ENCODE results near the gene CRB2. TPM values are rescaled to one million over a fixed set of nuclear protein-coding genes. Genes with fewer than 3 reads are reported as not detected.

CRB2 gene
- total and polyA plus RNA-seq, 2 of the 4 experiments (the other 2 are of a cell fraction), result not detected

- Histone ChIP-seq H3K27me3 (ENCODE audit: control insufficient read depth, insufficient read depth, low read length) (peaks cover 22% of the 10 kb centered on the region), H2BK5ac (ENCODE audit: low read depth, low read length, poor library complexity, severe bottlenecking) (peak overlapping the region; percentile 80), H4K8ac (ENCODE audit: low read depth in 2 of 2, low read length in 2 of 2) (no peak overlapping the region), H2BK120ac (ENCODE audit: low read depth, low read length) (no peak overlapping the region), H3K79me1 (ENCODE audit: low read depth in 1 of 2, low read length in 2 of 2) (no peaks in the 10 kb centered on the region), H3K18ac (ENCODE audit: low read depth, low read length) (no peak overlapping the region), H2BK20ac (ENCODE audit: low read depth, low read length) (no peak overlapping the region), H3K9me1 (ENCODE audit: insufficient read depth, low read length) (peaks cover 4% of the 10 kb centered on the region), H3K56ac (ENCODE audit: extremely low read depth, insufficient read depth, low read length) (no peak overlapping the region), H3K4me1 (ENCODE audit: control insufficient read depth, insufficient read depth, low read length) (no peaks in the 10 kb centered on the region), H2AK5ac (ENCODE audit: low read depth, low read length) (no peak overlapping the region), H2AFZ (replicated peaks; ENCODE audit: low read length, poor library complexity) (no peak overlapping the region), H3K23ac (ENCODE audit: low read depth, low read length) (no peak overlapping the region; the same call in 1 of the 2 replicates), H3K9ac (ENCODE audit: low read depth, low read length) (no peak overlapping the region), H2AK9ac (replicated peaks; ENCODE audit: low read depth, low read length, poor library complexity) (peak overlapping the region; percentile 47), H4K5ac (ENCODE audit: low read depth, low read length) (no peak overlapping the region), H3K4ac (ENCODE audit: low read depth, low read length) (no peak overlapping the region), H2BK15ac (ENCODE audit: low read depth, low read length) (no peak overlapping the region), H3K4me2 (ENCODE audit: low read depth, low read length) (no peak overlapping the region), H3K27ac (ENCODE audit: insufficient read depth, low read length) (no peak overlapping the region), H4K20me1 (ENCODE audit: insufficient read depth, low read length) (peaks cover 3% of the 10 kb centered on the region; the same call in 1 of the 2 replicates), H3K14ac (replicated peaks; ENCODE audit: low read depth, low read length) (no peak overlapping the region; the same call in 1 of the 2 replicates), H3K4me3 (ENCODE audit: insufficient read depth, low read depth, low read length) (no peak overlapping the region), H3K9me3 (ENCODE audit: control insufficient read depth, insufficient read depth, low read length) (no peaks in the 10 kb centered on the region), H3K36me3 (ENCODE audit: control insufficient read depth, insufficient read depth, low read length) (no peaks in the 10 kb centered on the region), H4K91ac (ENCODE audit: insufficient read depth, low read depth, low read length) (no peak overlapping the region)
- ChIA-PET CTCF (no interaction called here), POLR2A (ENCODE audit: unreplicated experiment) (no interaction called here)
- no peak for TF ChIP-seq CTCF (conservative IDR thresholded peaks at IDR 0.05; ENCODE audit: low read depth, low read length)
- TF ChIP-seq MAFK (IDR thresholded peaks at IDR 0.05; ENCODE audit: low read depth, low read length), result no peak
- no peak for TF ChIP-seq USF2 (IDR thresholded peaks at IDR 0.05; ENCODE audit: low read depth, low read length)
- no peak for TF ChIP-seq RAD21 (IDR thresholded peaks at IDR 0.05; ENCODE audit: low read length)
- TF ChIP-seq MAZ (IDR thresholded peaks at IDR 0.05; ENCODE audit: borderline replicate concordance, low read depth, low read length), result no peak
- no peak for TF ChIP-seq FOS (IDR thresholded peaks at IDR 0.05; ENCODE audit: low read depth, low read length)
- no peak for TF ChIP-seq RCOR1 (IDR thresholded peaks at IDR 0.05; ENCODE audit: insufficient replicate concordance, low read length)
- no peak for TF ChIP-seq SMC3 (IDR thresholded peaks at IDR 0.05; ENCODE audit: low read depth, low read length)
- intact Hi-C loops (cut with micrococcal nuclease), result no loop called here
- ATAC-seq (ENCODE audit: low read depth) (no peak), DNase-seq (no peak)
- no TSS peak for BruUV-seq (replicated peaks)
- dilution Hi-C loops (cut with HindIII; ENCODE audit: low sequenced_read_pairs, unreplicated experiment), result no loop called here
- WGBS, 2 experiments (ENCODE audit: extremely low coverage in 2 of 2, insufficient read length in 1 of 2), result 90 to 100% methylated on average over 1 of the region's 3 CpGs
- in situ Hi-C loops (cut with MboI; ENCODE audit: low sequenced_read_pairs), result loop anchor here (25.0 kb wide), 1 partner anchor 510 kb away; the partner anchor contains the start of gene PDCL
Measured at GRCh38 chr9:123346826-123347225, 9.2 kb upstream of the CRB2 start.

Data from IMR-90 (cell line).